Measurements from ENCODE around the gene PELI1.

DNA sequence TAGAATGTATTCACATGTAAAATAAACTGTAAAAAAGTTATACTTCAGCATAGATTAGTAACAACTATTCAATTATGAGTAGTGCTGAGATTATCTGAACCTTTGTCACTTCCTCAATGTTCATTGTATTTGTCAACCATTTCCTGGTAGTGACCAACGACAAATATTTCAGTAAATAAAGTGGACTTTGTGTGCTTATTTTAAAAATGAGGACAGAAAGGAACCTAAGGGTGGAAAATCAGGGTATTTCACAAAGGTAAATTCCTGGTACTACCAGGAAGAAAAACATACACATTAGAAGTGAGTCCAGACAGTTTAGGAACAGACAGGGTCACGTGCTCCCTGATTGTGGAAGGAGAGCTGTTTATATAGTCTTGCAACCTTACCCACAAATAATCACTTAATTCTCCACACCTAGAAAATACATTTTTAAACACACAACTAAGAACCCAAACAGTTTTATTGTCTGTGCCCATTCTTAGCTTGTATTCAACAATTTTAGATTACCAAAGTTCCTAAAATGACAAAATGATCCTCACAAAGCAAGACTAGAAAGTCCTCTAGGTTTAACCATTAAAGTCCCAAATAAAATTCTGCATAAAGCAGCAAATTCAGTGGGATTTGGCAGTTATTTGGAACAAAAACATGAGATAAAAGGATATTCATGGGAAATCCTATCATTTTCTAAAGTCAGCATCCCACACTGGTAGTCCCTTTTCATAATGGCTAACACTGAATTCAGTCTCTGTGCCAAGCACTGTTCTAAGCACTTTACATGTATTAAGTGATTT lies 28.2 kb downstream of the PELI1 start:
- TF ChIP-seq MAX (IDR thresholded peaks at IDR 0.05; ENCODE audit: low read depth, low read length): no peak
- TF ChIP-seq, protein P1, sequence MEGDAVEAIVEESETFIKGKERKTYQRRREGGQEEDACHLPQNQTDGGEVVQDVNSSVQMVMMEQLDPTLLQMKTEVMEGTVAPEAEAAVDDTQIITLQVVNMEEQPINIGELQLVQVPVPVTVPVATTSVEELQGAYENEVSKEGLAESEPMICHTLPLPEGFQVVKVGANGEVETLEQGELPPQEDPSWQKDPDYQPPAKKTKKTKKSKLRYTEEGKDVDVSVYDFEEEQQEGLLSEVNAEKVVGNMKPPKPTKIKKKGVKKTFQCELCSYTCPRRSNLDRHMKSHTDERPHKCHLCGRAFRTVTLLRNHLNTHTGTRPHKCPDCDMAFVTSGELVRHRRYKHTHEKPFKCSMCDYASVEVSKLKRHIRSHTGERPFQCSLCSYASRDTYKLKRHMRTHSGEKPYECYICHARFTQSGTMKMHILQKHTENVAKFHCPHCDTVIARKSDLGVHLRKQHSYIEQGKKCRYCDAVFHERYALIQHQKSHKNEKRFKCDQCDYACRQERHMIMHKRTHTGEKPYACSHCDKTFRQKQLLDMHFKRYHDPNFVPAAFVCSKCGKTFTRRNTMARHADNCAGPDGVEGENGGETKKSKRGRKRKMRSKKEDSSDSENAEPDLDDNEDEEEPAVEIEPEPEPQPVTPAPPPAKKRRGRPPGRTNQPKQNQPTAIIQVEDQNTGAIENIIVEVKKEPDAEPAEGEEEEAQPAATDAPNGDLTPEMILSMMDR (IDR thresholded peaks at IDR 0.05; ENCODE audit: low read depth, low read length): no peak

Measured in NB4 (cell line).